Stimulated activated memory B cell treated with anti-CD40 and anti-IgM and Interleukin-4, amounts not matched to agents 10 μg/mL and 1 μg/mL and 100 μg/mL, for 72 hours (primary cell): Measurements from ENCODE around the gene FGF6.

Experiments
- ATAC-seq: fragments of 150-1000 bp; cut with Tn5 transposase; 2 replicates; pipeline ENCODE4 v1.10.0; 2021
- H3K27ac Mint-ChIP-seq: one replicate; pipeline ENCODE4 v1.8.0; 2022; ENCODE audit warnings: mild to moderate bottlenecking, mixed read lengths
- H3K27me3 Mint-ChIP-seq: one replicate; pipeline ENCODE4 v1.8.0; 2022; ENCODE audit warnings: mixed read lengths
- H3K36me3 Mint-ChIP-seq: one replicate; pipeline ENCODE4 v1.8.0; 2022; ENCODE audit warnings: mixed read lengths
- H3K4me1 Mint-ChIP-seq: one replicate; pipeline ENCODE4 v1.8.0; 2022; ENCODE audit warnings: mixed read lengths
- H3K4me3 Mint-ChIP-seq: one replicate; pipeline ENCODE4 v1.8.0; 2022; ENCODE audit warnings: mild to moderate bottlenecking, moderate library complexity, mixed read lengths
- H3K9me3 Mint-ChIP-seq: one replicate; pipeline ENCODE4 v1.8.0; 2022; ENCODE audit warnings: mixed read lengths

The FGF6 gene

DNA sequence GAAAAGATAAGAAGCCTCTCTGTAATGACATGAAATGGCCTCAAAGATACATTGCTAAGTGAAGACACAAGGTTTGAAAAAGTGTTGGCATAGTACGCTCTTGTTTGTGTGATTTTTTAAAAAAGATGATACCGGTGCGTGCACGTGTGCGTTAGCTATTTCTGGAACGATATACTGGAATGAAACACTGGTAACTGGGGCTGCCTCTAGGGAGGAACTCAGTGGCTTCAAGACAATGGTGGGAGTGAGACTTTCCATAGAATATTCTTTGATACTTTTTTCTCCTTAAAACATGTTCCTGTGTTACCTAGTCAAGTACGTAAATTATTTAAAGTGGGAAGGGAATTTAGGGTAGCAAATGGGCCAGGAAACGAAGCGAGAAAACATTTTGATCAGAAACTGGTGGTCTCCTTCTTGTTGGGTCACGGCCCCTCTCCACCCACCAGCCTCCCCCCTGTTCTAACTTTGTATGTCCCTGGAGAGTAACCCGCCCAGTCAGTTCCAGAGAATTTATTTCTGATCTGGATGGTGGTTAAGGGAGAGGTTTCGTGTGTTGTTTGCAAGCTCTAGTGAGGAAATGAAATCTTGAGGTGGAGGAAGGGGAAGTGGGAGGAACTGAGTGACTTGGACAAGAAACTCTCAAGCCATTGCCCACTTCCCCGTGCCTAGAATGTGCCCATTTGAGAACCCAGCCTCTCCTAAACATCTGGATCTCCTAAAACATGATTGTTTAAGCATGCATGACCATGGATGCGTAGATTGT lies 6.6 kb downstream of the FGF6 start:
- ATAC-seq: peak; percentile 83
- Mint-ChIP-seq H3K27me3 (peaks cover 20% of the 10 kb centered on the region), H3K9me3 (no peaks in the 10 kb centered on the region), H3K4me1 (peaks cover 70% of the 10 kb centered on the region), H3K4me3 (peak overlapping the region; percentile 33), H3K36me3 (no peaks in the 10 kb centered on the region), H3K27ac (peak overlapping the region; percentile 78)

DNA sequence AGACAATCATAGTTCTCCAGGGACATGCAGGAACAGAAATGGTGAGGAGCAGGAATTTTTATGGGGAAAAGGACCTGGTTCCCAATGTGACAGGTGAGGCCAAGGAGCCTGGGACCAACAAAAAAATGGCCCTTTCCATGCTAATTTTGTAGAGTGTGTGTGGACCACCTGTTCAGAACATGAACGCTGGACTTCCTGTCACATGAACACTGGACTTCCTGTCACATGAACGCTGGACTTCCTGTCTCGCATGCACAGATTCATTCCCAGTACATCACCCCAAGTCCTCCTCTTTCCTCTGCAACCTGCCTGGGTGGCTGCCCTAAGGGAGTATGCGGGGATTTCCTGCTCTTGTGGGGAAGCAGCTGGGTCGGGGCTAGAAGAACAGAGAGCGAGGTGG lies 10.1 kb downstream of the FGF6 start:
- no peaks in the 10 kb centered on the region for H3K9me3 Mint-ChIP-seq
- peak overlapping the region; percentile 80 for H3K27ac Mint-ChIP-seq
- H3K4me3 Mint-ChIP-seq: no peak overlapping the region
- no peak for ATAC-seq
- H3K36me3 Mint-ChIP-seq: no peaks in the 10 kb centered on the region
- H3K4me1 Mint-ChIP-seq: peaks cover 67% of the 10 kb centered on the region
- no peaks in the 10 kb centered on the region for H3K27me3 Mint-ChIP-seq

DNA sequence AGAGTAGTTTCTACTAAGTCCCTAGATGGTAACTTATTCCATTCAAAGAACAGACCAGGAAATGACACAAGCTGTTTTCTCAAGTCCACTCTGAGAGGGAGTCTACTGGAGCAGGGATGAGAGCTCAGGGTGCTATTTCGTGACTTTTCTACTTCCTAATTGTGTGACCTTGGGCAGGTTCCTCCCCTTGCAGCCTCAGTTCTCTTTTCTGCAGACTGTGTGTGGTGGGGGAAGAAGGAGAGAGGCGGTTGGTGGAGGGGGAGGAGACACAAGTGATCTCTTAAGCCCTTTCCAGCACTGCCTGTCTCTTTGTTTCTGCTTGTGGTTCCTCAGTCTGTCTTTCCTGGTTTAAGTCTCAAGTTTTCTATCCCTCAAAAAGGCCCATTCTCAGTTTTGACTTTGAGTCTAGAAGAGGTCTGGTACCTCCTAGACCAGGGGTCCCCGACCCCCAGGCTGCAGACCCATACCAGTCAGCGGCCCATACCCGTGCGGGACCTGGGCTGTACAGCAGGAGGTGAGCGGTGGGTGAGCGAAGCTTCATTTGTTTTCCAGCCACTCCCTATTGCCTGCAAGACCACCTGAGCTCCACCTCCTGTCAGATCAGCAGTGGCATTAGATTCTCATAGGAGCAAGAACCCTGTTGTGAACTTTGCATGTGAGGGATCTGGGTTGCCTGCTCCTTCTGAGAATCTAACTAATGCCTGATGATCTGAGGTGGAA lies 10.7 kb downstream of the FGF6 start:
- Mint-ChIP-seq H3K9me3 (no peaks in the 10 kb centered on the region), H3K27ac (peak overlapping the region; percentile 80), H3K27me3 (peaks cover 6% of the 10 kb centered on the region), H3K4me3 (no peak overlapping the region), H3K36me3 (no peaks in the 10 kb centered on the region), H3K4me1 (peaks cover 60% of the 10 kb centered on the region)
- peak; percentile 82 for ATAC-seq

DNA sequence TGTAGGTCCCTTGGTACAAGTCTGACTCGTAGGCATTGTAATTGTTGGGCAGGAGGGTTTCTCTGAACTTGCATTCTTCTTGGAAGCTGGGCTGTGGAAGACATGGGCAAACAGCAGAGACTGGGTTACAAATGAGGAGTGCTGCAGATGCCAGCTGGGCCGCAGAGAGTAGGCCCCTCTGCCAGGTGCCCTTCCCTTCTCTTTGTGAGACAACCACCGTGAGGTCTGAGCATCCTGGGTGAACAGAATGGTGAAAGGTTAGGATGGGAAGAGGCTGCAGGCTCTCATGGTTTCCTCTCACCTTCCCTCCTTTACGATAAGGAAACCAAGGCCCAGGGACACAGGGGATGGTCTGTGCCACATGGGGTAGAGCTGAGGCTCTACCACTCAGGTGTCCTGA lies 11.3 kb downstream of the FGF6 start:
- Mint-ChIP-seq H3K27ac (peak overlapping the region; percentile 80), H3K4me1 (peaks cover 54% of the 10 kb centered on the region), H3K9me3 (no peaks in the 10 kb centered on the region), H3K36me3 (no peaks in the 10 kb centered on the region), H3K4me3 (no peak overlapping the region), H3K27me3 (peaks cover 12% of the 10 kb centered on the region)
- no peak for ATAC-seq

- H3K4me1 Mint-ChIP-seq: peaks cover 48% of the 10 kb centered on the region
- peak overlapping the region; percentile 80 for H3K27ac Mint-ChIP-seq
- no peaks in the 10 kb centered on the region for H3K36me3 Mint-ChIP-seq
- no peak for ATAC-seq
- H3K27me3 Mint-ChIP-seq: peaks cover 18% of the 10 kb centered on the region
- H3K4me3 Mint-ChIP-seq: no peak overlapping the region
- no peaks in the 10 kb centered on the region for H3K9me3 Mint-ChIP-seq
These were observed 11.9 kb downstream of the FGF6 start for GRCh38 chr12:4433745-4434058.

GRCh38 chr12:4432878-4433744 lies 12.5 kb downstream of the FGF6 start:
- Mint-ChIP-seq H3K27ac (peak overlapping the region; percentile 80), H3K27me3 (peaks cover 19% of the 10 kb centered on the region)

DNA sequence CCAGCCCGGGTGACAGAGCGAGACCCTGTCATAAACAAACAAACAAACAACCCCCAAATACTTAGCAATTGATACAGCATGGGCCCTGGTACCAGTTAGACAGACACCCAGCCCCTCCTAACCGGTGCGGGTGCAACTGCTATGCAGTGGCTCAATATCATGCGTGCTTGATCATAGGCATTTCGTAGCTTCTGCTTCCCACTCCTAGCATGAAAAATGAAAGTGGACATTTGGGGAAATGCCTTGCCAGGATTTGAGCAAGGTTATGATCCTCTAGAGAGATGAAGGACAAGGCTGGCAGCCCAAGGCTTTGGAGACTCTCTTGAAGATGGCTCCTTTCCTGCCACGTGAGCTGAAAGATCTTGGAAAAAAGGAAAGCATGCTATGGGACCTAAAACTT lies 13.7 kb downstream of the FGF6 start:
- Mint-ChIP-seq H3K27ac (no peak overlapping the region), H3K27me3 (peaks cover 19% of the 10 kb centered on the region), H3K4me1 (peaks cover 37% of the 10 kb centered on the region), H3K36me3 (no peaks in the 10 kb centered on the region), H3K4me3 (no peak overlapping the region), H3K9me3 (no peaks in the 10 kb centered on the region)
- no peak for ATAC-seq

More at GRCh38 chr12:4432878-4433744, 12.5 kb downstream of the FGF6 start:
- H3K9me3 Mint-ChIP-seq: no peaks in the 10 kb centered on the region
- no peak for ATAC-seq
- no peak overlapping the region for H3K4me3 Mint-ChIP-seq
- H3K4me1 Mint-ChIP-seq: peaks cover 43% of the 10 kb centered on the region
- H3K36me3 Mint-ChIP-seq: no peaks in the 10 kb centered on the region

DNA sequence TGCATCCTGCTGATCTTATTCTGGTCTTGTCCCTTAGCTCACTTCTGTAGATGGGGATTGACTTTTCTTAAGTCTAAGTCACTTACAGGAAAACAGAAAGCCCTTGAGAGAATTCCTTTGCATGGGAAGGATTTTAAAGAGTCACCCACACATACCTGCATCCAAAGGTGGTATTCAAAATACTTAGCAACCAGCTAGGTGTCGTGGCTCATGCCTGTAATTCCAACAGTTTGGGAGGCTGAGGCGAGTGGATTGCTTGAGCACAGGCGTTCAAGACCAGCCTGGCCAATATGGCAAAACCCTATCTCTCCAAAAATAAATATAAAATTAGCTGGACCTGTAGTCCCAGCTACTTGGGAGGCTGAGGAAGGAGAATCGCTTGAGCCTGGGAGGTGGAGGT lies 14.2 kb downstream of the FGF6 start:
- no peak overlapping the region for H3K27ac Mint-ChIP-seq
- H3K36me3 Mint-ChIP-seq: no peaks in the 10 kb centered on the region
- H3K4me3 Mint-ChIP-seq: no peak overlapping the region
- no peaks in the 10 kb centered on the region for H3K9me3 Mint-ChIP-seq
- peaks cover 19% of the 10 kb centered on the region for H3K27me3 Mint-ChIP-seq
- no peak for ATAC-seq
- peaks cover 33% of the 10 kb centered on the region for H3K4me1 Mint-ChIP-seq

GRCh38 chr12:4424422-4424821 lies 21.2 kb downstream of the FGF6 start:
- Mint-ChIP-seq H3K36me3 (no peaks in the 10 kb centered on the region), H3K4me3 (no peak overlapping the region), H3K9me3 (no peaks in the 10 kb centered on the region), H3K27ac (no peak overlapping the region), H3K4me1 (peaks cover 13% of the 10 kb centered on the region), H3K27me3 (peaks cover 9% of the 10 kb centered on the region)
- no peak for ATAC-seq

- H3K4me3 Mint-ChIP-seq: no peak overlapping the region
- H3K4me1 Mint-ChIP-seq: peaks cover 13% of the 10 kb centered on the region
- no peaks in the 10 kb centered on the region for H3K36me3 Mint-ChIP-seq
- ATAC-seq: no peak
- H3K27ac Mint-ChIP-seq: peak overlapping the region; percentile 59
- H3K27me3 Mint-ChIP-seq: peaks cover 9% of the 10 kb centered on the region
- no peaks in the 10 kb centered on the region for H3K9me3 Mint-ChIP-seq
These were observed 22.0 kb downstream of the FGF6 start for GRCh38 chr12:4423528-4424195.

DNA sequence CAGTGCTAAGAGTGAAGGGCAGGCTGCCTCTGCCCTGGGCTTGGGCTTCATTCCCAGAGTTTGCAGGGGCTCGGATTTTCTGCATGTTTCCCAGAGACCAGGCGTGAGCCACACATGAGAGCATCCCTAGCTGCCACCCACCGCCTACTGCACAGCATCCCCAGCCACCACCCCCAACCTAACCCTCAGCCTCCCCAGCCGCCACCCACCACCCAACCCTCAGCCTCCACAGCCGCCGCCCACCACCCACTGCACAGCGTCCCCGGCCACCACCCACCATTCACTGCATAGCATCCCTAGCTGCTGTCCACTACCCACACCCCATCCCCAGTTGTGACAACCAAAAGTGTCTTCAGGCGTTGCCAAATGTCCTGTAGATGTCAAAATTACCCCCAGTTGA lies 22.6 kb downstream of the FGF6 start:
- Mint-ChIP-seq H3K27ac (peak overlapping the region; percentile 59), H3K4me3 (no peak overlapping the region), H3K36me3 (no peaks in the 10 kb centered on the region), H3K4me1 (peaks cover 13% of the 10 kb centered on the region), H3K27me3 (peaks cover 9% of the 10 kb centered on the region), H3K9me3 (no peaks in the 10 kb centered on the region)
- ATAC-seq: no peak

DNA sequence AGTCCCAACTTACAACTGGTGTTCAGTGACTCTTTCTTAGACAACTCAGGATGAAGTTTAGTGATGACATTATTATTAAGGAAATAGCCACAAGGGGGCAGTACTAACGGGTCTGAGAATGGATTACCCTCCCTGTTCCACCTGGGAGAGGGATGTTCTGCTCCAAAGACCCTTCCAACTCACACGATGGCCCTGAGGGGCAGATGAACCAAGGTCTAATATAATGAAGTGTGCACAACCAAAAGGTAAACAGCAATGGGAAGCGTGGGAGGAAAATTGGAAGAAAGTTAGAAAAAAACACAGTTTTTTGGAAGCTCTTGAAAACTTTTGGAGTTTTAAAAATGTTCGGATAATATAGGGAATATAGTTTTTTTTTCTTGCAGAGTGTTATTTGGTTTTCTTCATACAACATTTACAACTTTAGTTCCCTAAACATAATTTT lies 24.0 kb downstream of the FGF6 start:
- Mint-ChIP-seq H3K27me3 (peaks cover 22% of the 10 kb centered on the region), H3K27ac (no peak overlapping the region), H3K9me3 (no peaks in the 10 kb centered on the region), H3K36me3 (no peaks in the 10 kb centered on the region), H3K4me3 (no peak overlapping the region), H3K4me1 (peaks cover 13% of the 10 kb centered on the region)
- no peak for ATAC-seq

GRCh38 chr12:4420138-4420670 lies 25.4 kb downstream of the FGF6 start:
- no peaks in the 10 kb centered on the region for H3K9me3 Mint-ChIP-seq
- H3K36me3 Mint-ChIP-seq: no peaks in the 10 kb centered on the region
- peaks cover 36% of the 10 kb centered on the region for H3K27me3 Mint-ChIP-seq
- no peak for ATAC-seq
- peaks cover 16% of the 10 kb centered on the region for H3K4me1 Mint-ChIP-seq
- no peak overlapping the region for H3K27ac Mint-ChIP-seq
- no peak overlapping the region for H3K4me3 Mint-ChIP-seq

DNA sequence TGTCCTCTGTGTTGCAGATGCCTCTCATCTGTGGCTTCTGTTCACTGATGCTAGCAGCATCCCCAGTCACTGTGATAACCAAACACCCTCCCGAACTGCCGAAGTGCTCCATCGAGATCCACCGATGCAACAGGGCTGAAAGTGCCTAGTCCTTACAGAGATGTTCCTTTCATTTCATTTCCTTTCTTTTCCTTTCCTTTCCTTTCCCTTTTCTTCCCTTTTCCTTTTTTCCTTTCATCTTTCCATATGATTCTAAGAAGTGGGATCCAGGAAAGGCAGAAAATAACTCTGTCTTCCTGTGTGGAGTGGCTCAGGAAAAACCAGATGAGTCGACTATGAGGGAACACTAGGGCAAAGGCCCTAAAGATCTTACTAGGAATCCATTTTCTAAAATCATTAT lies 26.7 kb downstream of the FGF6 start:
- H3K4me3 Mint-ChIP-seq: no peak overlapping the region
- ATAC-seq: no peak
- H3K4me1 Mint-ChIP-seq: peaks cover 19% of the 10 kb centered on the region
- H3K27ac Mint-ChIP-seq: no peak overlapping the region
- peaks cover 49% of the 10 kb centered on the region for H3K27me3 Mint-ChIP-seq
- no peaks in the 10 kb centered on the region for H3K36me3 Mint-ChIP-seq
- H3K9me3 Mint-ChIP-seq: no peaks in the 10 kb centered on the region

DNA sequence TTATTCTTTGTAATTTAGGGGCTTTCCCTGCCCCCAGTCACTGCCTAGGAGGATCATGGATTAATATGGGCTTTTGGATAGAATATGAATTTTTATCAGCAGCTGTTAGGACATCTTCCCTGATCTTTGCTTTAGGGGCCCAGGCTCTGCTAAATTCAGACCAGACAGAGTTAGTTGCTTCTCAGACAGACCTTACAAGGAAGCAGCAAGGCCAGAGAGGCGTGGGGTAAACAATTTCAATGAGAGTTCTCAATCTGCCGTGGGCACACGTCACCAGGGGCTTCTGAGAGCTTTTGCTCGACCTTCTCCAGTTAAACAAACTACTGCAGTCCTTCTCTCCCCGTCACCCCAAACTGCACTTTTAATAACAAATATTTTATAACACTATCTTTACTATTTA lies 27.7 kb downstream of the FGF6 start:
- Mint-ChIP-seq H3K4me1 (peaks cover 12% of the 10 kb centered on the region), H3K4me3 (no peak overlapping the region), H3K36me3 (no peaks in the 10 kb centered on the region), H3K27ac (no peak overlapping the region), H3K9me3 (no peaks in the 10 kb centered on the region), H3K27me3 (peaks cover 55% of the 10 kb centered on the region)
- ATAC-seq: no peak
